GM21737 (cell line): ENCODE data around the gene SFRP5.
A peak's percentile ranks its signal among the peaks of the same experiment; 100 is the strongest.

ENCODE experiments used
- ATAC-seq: cut with Tn5 transposase; IDR thresholded peaks from one replicate; pipeline ENCODE4 v1.9.1; 2021; ENCODE audit warnings: mild to moderate bottlenecking, moderate library complexity; ENCODE audit not compliant: unreplicated experiment

The SFRP5 gene

DNA sequence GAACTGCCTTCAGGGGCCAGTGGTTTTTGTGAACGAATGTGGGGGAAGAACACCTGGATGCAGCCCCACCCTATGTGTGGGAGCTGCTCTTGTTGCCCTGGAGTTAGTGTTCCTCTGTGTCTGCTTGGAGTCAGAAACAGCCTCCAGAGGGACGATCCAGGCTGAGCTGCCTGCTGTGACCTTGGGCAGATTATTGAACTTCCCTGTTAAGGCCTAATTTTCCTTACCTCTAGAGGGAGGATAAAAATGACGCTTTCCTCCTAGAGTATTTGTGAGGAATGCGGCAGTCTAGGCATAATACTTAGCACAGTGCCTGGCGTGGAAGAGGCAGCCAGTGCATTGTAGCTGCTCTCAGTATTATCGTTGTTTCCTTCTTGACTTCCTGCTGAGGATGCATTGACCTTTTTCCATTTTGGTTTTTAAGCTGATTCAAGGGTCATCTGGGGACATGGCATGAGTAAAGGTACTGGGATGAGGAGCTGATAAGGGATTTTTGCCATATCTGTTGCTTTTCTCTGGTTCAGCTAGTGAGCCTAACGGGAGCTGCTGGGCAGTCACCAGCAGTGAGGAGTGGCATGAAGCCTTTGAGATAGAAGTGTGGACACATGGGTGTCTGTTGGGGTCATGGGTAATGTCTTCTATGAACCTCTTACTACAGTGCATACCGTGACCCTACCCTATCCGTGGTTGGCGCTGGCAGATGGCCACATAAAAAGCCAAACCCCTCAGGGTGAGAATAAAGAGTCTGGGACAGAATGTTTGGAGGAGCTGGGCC is 28.4 kb downstream of the SFRP5 start:
- no peak for ATAC-seq

DNA sequence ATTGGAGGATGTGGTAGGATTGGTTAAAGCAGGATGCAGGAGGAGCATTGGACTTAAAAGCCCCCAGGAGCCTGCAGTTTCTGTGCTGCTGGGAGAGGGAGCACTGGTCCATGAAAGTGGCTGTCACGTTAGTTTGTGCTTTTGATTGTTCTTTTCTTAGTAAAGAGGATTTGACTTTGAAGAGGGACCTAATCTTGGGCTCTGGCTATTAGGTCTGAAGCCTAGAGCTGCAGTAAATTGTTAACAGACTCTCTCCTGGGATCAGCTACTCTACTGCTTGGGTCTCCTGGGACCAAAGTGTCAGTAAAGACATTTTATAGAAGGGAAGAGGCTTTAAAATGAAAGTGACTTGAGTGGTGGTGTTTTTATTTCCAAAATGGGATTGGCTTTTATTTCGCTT is 31.2 kb downstream of the SFRP5 start:
- no peak for ATAC-seq

DNA sequence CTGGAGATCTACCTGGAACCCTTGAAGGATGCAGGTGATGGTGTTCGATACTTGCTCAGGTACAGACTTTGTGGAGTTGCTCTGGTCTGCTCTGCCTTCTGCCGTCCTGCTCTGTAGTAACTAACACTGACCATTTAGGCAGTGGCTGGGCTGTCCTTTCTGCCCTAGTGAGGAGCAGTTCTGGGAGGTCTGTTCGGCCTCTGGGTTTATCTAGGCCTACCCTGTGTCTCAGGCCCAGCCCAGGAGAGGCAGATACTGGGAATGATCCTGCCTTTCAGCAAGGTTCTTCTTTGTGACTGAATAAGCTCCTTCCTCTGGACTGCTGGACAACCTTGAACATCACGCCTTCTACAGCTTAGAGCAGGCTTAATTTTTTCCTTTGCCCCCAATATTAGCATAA is 33.2 kb downstream of the SFRP5 start:
- ATAC-seq, result no peak

DNA sequence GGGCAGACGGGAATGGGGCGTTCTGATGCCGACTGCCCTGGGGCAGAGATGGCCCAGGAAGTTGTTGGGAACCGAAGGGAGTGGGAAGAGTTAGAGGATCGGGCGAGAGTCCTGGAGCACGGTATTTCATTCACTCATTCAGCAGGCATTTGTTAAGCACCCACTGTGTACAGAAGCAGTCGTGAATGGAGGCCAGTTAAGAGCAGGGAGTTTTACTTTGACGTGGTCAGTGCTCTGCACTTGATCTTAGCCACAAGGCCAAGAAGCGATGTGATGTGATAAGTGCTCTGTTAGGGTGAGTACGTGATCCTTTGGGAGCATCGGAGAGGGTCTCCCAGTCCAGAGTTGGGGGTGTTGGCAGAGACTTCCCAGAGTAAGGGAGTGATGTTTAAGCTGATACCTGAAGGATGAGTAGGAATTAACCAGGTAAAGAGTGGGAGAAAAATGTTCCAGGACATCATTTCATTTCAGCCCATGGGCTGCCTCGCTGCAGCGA is 34.0 kb downstream of the SFRP5 start:
- peak; percentile 7 for ATAC-seq

DNA sequence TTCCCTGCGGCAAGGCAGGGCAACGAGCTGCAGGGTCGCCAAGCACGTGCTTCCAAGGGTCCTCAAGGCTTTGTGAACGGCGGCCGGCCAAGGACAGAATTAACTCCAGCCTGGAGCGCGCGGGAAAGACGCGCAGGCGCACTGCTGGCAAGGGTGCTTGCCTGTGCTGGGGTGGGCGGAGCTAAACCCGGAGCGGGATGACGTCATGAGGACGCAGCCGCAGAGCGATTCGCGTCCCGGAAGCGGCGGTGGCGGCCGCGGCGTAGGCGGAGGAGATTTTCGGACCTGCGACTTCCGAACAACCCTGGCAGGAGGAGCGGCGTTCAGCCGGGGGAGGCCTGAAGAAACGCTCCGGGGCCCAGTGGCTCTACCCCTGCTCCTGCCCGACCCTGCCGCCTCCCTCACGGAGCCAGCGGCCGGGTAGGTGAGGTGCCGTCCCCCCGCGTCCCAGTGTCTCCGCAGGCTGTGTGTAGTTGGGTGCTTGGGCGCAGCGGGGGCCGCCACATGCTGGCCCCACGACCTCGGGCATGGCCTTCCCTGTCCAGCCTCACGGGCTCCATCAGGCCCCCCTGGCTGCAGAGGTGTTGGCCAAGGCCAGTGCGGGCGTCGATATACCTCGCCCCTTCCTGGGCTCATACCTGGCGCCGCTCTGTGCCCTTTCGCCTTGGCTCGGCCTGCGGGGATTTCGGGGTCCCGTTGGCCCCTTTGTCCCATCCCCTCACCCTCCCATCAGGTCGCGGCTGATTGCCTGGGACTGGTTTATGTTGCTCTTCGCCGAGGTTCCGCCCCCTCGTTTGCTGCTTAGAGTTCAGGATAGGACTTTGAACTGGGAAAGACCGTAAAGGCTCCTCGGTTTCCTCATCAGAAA is 34.7 kb downstream of the SFRP5 start, which contains the start of gene ZFYVE27:
TSS of gene ZFYVE27 (plus strand) at position 227 of the 868 bp plus-strand sequence. CDS start 1,350 bp downstream, outside the sequence.
- peak; percentile 83 for ATAC-seq

DNA sequence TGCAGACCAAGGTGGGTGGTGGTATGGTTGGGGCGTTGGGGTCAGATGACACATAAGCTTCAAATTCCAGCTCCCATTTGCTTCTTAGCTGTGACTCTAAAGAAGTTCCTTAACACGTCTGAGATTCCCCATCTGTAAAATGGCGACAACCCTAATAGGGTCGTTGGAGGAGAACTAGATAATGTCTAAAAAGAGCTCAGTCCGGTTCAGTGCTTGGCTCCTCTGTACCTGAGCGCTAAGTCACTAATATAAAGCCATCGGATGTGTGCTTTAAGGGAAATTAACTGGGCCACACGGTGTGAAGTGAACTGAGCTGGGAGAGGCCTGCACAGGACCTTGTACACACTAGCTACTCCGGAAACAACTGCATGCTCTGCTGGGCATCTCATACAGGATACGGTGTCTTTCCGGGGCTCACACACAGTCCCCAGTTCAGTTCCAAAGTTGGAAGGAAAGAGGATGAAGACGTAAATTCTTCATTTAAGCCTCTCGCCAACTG is 35.3 kb downstream of the SFRP5 start:
- peak; percentile 21 for ATAC-seq

DNA sequence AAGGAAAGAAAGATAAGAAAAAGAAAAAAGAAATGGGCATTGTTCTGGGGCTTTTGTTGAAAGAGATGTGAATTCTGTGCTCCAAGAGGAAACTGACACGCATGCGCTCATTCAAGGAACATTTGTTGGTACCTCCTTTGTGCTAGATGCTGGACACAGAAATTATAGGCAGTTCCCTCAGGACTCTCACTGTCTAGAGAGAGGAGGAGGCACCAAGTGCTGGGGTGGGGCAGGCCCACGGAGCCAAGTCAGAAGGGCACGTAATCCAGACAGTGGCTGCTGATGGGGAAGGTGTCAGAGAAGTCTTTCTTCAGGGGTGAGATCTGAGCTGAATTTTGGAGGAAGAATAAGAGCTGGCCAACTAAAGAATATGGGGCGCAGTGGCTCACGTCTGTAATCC is 37.8 kb downstream of the SFRP5 start:
- no peak for ATAC-seq

DNA sequence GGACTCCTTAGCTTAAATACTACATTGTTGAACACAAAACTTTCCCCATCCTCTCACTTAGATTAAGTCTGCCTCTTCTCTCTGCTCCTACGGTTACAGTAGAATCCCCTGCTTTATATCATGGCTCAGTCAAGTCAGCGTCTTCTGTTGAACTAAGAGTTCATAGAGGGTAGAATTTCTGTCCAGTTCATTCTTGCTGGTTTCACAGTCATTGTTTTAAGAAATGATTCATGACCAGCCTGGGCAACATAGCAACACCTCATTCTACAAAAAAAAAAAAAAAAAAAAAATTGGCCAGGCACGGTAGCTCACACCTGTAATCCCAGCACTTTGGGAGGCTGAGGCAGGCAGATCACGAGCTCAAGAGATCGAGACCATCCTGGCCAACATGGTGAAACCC is 38.5 kb downstream of the SFRP5 start:
- ATAC-seq, result no peak

DNA sequence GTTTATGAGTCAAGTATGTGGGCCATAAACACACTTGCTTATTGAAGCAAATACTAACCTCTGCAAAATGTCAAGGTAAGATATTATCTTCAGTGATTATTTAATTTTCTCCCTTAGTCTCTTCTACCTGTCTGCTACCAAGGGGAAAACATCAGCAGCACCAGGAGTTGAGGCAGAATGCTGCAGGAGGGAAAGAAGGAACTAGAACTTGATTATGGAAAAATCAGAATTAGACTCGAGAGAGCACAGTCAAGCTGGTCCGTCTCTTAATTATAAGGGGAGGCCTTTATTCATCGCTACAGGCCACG is 39.8 kb downstream of the SFRP5 start:
- no peak for ATAC-seq

DNA sequence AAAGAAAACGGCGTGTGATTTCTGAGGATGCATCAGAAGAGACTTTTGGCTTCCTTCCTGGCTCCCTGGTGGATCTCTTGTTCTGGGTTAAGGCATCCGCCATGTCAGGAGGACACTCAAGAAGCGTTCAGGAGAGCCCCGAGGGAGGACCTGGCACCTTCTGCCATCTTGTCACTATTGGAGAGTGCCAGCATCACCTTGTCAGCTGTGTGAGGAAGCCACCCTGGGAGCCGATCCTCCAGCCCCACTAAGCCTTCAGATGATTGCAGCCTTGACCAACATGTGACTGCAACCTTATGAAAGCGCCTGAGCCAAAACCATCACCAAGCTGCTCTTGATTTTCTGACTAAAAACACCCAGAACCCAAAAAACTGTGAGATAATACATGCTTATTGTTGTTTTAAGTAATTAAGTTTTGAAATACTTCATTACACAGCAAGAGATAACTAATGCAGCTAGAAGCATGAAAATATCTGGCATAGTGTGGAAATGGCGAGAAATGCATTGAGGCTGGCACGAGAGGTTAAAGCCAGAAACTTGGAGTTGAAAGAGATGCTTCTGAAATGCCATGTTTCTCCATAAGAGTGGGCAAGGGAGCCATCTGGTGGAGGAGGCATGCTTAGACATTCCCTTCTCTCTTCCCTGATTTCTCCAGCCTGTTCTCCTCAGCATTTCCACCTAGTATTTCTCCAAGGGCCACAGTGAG is 40.3 kb downstream of the SFRP5 start:
- ATAC-seq, result no peak

DNA sequence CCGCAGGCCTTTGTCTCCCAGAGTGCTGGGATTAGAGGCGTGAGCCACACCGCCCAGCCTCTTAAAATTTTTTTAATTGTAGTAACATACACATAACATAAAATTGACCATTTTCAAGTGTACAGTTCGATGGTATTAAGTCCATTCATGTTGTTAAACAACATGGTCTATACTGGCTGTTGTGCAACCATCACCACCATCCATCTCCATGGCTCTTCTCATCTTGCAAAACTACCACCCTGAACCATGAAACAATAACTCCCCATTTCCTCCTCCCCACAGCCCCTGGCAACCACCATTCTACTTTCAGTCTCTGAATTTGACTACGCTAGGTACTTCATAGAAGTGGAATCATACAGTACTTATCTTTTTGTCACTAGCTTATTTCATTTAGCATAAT is 42.8 kb downstream of the SFRP5 start:
- ATAC-seq, result no peak

DNA sequence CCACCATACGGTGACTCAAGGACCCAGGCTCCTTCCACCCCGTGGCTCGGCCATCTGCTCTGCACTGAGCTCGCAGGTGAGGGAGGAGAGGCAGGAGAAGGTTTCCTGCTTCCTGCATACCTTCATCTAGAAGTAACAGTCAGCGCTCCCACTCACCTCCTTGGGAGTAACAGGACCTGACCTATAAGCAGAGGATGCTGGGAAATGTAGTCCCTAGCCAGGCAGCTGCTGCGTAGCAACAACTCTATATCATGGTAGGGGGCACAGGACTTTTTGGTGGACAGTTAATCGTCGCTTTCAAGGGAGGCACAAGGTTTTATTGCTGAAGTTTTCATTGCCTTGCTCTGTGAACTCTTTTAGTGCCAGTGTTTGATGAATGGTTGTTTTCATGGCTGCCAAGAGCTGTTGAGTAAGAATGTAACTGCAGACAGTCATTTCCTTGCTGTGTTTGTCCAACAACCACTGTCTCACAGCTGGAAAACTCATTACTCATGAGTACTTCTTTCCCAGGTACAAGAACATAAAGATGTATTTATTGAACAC is 45.1 kb downstream of the SFRP5 start:
- no peak for ATAC-seq

DNA sequence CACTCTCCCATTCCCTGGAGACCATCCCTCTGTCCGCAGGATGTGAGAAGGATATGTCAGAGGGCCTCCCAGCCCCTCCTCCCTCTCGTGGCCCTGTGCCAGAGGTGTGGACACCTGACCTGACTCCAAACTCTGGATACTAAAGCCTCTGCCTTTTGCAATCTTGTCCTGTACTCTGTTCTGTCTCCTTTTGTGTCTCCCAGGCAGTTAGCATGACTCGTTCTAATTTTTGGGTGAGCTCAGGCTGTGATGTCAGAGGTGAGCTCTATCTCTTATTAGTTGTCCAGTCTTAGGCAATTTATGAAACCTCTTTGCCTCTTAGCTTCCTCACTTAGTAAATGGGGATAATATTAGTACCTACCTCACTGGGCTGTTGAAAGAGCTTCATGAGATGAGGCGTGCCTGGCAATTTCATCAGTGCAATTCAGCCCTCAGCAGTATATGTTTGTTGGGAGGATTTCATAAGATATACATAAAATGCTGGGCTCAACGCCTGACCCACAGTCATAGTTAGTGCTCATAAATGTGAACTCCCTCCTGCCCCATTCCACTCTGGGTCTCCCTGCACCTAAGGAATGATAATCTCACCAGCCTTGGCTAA is 47.4 kb downstream of the SFRP5 start:
- ATAC-seq, result no peak

DNA sequence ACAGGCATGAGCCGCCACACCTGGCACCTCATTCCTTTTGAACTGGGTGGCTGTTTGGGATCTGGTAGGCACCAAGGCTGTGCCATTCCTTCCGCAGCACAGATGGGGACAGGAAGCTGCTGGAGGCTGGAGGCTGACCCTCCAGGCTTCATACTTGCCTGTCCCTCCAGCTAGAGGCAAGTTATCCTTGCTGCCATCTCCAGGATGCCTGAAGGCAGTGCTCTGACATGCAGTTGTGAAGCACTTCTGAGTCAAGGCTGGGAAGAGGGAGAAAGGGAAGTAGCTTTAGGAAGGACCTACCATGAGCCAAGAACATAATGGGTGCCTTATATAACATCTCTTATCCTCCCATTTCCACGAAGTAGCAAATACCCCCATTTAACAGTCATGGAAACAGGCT is 48.8 kb downstream of the SFRP5 start:
- ATAC-seq, result no peak

DNA sequence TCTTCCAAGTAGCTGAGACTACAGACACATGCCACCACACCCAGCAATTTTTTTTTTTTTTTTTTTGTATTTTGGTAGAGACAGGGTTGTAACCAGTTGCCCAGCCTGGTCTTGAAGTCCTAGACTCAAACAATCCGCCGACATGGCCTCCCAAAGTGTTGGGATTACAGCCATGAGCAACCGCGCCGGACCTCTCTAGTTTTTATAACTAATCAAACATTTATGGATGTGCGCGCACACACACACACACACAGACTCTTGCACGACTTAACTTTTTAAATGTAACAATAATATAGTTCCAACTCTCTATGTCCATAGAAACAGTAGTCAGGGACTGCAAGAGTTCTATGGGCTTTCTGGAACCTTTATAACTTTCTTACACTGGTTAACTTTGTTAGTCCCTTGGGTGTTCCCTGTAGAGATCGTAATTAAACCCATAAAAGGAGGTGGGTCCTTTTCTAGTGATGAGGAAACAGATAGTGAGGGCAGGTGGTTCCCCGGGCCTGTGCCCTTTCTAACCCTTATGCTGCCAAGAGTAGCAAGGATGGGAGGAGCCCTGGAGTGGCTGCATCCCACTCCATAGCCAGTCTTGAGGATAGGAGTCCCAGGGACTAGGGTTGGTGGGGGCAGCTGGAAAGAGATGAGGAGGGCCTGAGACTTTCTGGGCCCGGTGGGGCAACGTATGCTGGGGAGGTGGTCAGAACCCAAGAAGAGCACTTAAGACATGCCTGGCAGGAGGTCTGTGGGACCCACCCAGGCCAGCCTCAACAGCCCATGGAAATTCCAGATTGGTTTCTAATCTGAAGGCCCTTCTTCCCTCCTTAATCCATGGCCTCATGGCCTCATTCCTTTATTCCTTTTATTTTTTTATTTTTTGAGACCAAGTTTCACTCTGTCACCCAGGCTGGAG is 49.7 kb downstream of the SFRP5 start:
- ATAC-seq, result no peak

DNA sequence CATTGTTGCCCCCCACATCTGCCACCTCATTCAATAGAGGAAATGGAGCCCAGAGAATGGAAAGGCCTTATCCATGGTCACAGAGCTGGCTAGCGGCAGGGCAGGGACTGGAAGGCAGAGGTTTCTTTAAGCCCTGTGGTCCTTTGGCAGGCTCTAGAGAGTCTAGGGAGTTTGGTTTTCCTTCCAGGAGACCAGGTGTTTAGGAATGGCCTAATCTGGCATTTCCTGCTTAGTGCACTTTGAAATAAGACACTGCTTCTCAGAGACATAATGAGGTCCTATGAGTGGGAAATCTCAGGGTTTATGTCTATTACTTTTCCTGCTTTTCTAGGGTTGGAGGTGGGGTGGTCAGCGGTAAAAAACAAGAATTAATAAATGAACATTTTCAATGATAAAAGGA is 52.2 kb downstream of the SFRP5 start:
- no peak for ATAC-seq

DNA sequence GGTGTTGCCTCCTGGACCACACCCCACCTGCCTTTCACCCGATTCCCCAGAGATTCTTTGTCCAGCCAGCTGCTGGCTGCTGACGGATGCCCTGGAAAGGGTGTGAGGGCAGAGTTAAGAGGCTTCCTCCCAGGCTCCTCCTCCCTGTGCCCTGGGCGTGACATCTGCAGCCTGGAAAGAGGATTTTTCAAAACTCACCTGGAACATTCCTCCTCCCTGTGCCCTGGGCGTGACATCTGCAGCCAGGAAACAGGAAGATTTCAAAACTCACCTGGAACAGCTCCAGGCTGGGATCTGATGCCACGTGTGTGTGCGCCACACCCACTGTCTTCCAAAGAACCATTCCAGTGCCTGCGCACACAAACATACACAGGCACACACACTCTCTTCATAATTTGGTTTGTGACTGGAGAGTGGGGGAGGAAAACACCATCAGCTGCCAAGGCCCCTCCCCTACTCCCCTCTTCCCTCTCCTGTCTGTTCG is 53.1 kb downstream of the SFRP5 start:
- ATAC-seq, result no peak

DNA sequence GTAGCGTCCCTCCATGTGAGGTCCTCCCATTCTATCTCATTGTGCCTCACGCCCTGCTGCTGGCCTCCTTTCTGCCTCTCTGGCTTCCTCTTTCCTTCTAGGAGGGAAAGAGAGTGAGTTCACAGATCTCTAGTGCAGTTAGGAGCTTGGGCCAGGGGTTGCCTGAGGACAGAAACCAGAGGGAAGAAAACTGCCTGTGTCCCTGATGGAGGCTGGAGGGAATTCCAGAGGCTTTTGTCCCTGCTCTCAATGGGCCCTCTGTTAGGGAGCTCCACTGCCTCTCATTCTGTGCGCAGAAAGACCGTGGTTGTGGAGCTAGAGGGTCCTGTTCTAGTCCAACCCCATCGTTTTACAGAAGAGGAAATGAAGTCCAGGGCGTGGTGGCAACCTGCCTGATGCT is 53.6 kb downstream of the SFRP5 start:
- ATAC-seq, result no peak

DNA sequence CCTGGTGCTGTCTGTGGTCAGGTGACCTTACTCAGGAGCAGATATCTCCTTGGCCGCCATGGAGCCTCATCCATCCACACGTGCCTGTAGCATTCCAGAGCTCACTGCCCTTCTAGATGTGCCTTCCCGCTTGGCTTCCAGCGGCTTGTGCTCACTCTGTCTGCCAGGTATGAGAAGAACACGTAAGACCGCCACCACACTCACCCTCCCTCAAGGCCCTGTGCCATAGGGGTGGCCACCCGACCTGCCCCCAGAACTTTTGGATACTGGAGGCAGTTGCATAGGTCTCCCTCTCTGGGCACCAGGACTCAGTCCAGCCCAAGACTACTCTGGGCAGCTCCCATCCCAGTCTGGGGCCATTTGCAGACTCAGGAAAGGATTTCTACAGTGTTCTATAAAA is 54.2 kb downstream of the SFRP5 start:
- ATAC-seq, result no peak
